Colonic mucosa (tissue), 4 donors: Measurements from ENCODE around the gene RNASEH2B. TPM values are rescaled to one million over a fixed set of nuclear protein-coding genes. Genes with fewer than 3 reads are reported as not detected.

ENCODE experiments used
- DNase-seq: peaks from one replicate; pipeline ENCODE4 v3.0.0-alpha.2; 2020
- H3K27ac ChIP-seq: fragments of 200-600 bp; one replicate; pipeline ENCODE4 v1.8.0; 2021
- H3K27me3 ChIP-seq: fragments of 200-600 bp; one replicate; pipeline ENCODE4 v1.8.0; 2021
- H3K36me3 ChIP-seq: fragments of 200-600 bp; one replicate; pipeline ENCODE4 v1.8.0; 2021
- H3K4me1 ChIP-seq: fragments of 200-600 bp; one replicate; pipeline ENCODE4 v1.8.0; 2021; ENCODE audit warnings: mild to moderate bottlenecking
- H3K4me3 ChIP-seq: fragments of 200-600 bp; one replicate; pipeline ENCODE4 v1.8.0; 2021
- H3K9ac ChIP-seq, 2 donors: one replicate each; pipeline ENCODE4 v1.7.0; 2013; ENCODE audit warnings: control low read depth in 2 of 2, low read depth in 2 of 2, low read length in 2 of 2
- H3K9me3 ChIP-seq: fragments of 200-600 bp; one replicate; pipeline ENCODE4 v1.8.0; 2021
- intact Hi-C: fragments of 100-400 bp; cut with DNase I; formaldehyde crosslinking; loops from one replicate; pipeline ENCODE4 v1.14.1; 2022
- total RNA-seq, 2 donors: library from RNA; stranded (reverse); fragmentation: NEBNext Ultra II Directional in 1 of 2; extraction: Animal tissue kit (Norgen Biotek cat#: 25700) in 1 of 2; gene quantifications; one replicate each; pipeline ENCODE4 v1.2.1, GENCODE V29; 2021
- TF ChIP-seq, protein P1 (sequence below): fragments of 200-600 bp; IDR thresholded peaks from one replicate; pipeline ENCODE4 v1.8.0; 2022; ENCODE audit warnings: antibody characterized with exemption, mild to moderate bottlenecking
- donor health status: healthy.
- donor health status: DM: no; HTN: no; CAD: no.
- donor health status: DM: no; HTN: no; CAD: no.

Gene RNASEH2B
- total RNA-seq, 2 donors from 2014 or later: 22.1 to 30.1 TPM

DNA sequence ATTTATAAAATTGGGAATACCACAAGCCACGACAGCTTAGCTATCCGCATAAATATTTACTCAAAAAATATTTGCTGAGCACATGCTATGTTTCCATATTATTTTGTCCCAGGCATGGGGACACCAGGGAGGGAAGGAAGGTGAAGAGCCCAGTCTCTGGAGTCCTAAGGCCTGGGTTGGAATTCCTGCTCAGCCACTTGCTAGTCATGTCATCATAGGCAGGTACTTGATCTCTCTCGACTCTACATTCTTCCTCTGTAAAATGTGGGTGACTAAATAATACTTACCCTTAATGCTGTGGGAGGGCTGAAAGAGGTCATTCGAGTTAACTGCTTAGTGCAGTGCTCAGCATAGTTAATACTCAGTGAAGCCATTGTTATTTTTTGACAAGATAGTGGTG lies 4.3 kb upstream of the RNASEH2B start:
- Histone ChIP-seq H3K4me3 (no peak overlapping the region), H3K9ac (no peak overlapping the region), H3K9me3 (no peaks in the 10 kb centered on the region), H3K27ac (no peak overlapping the region), H3K4me1 (no peaks in the 10 kb centered on the region), H3K27me3 (no peaks in the 10 kb centered on the region), H3K36me3 (no peaks in the 10 kb centered on the region)
- intact Hi-C loops: no loop called here
- no peak for DNase-seq
- TF ChIP-seq, protein P1, sequence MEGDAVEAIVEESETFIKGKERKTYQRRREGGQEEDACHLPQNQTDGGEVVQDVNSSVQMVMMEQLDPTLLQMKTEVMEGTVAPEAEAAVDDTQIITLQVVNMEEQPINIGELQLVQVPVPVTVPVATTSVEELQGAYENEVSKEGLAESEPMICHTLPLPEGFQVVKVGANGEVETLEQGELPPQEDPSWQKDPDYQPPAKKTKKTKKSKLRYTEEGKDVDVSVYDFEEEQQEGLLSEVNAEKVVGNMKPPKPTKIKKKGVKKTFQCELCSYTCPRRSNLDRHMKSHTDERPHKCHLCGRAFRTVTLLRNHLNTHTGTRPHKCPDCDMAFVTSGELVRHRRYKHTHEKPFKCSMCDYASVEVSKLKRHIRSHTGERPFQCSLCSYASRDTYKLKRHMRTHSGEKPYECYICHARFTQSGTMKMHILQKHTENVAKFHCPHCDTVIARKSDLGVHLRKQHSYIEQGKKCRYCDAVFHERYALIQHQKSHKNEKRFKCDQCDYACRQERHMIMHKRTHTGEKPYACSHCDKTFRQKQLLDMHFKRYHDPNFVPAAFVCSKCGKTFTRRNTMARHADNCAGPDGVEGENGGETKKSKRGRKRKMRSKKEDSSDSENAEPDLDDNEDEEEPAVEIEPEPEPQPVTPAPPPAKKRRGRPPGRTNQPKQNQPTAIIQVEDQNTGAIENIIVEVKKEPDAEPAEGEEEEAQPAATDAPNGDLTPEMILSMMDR: no peak

GRCh38 chr13:50907781-50908180 lies 1.8 kb upstream of the RNASEH2B start:
- no peak for DNase-seq
- Histone ChIP-seq H3K27me3 (no peaks in the 10 kb centered on the region), H3K4me3 (no peak overlapping the region), H3K9me3 (no peaks in the 10 kb centered on the region), H3K27ac (no peak overlapping the region), H3K4me1 (no peaks in the 10 kb centered on the region), H3K36me3 (no peaks in the 10 kb centered on the region), H3K9ac (no peak overlapping the region)
- intact Hi-C loops: no loop called here
- TF ChIP-seq, protein P1: no peak

- H3K9ac ChIP-seq: no peak overlapping the region
- H3K27me3 ChIP-seq: no peaks in the 10 kb centered on the region
- H3K36me3 ChIP-seq: no peaks in the 10 kb centered on the region
- H3K4me1 ChIP-seq: no peaks in the 10 kb centered on the region
- no peak overlapping the region for H3K4me3 ChIP-seq
- intact Hi-C loops: no loop called here
- no peak for DNase-seq
- TF ChIP-seq, protein P1: no peak
- no peaks in the 10 kb centered on the region for H3K9me3 ChIP-seq
- no peak overlapping the region for H3K27ac ChIP-seq
Observed at GRCh38 chr13:50908371-50908770, 1.2 kb upstream of the RNASEH2B start.

- Histone ChIP-seq H3K27me3 (no peaks in the 10 kb centered on the region), H3K27ac (peak overlapping the region; percentile 86), H3K4me1 (no peaks in the 10 kb centered on the region), H3K4me3 (peak overlapping the region; percentile 73), H3K9ac (peak overlapping the region; percentile 86 to 92), H3K9me3 (no peaks in the 10 kb centered on the region), H3K36me3 (no peaks in the 10 kb centered on the region)
- intact Hi-C loops: loop anchor here (5.0 to 10.0 kb wide), 2 partner anchors 106 to 933 kb away; no protein-coding TSS in a partner anchor
- peak; percentile 28 for DNase-seq
- TF ChIP-seq, protein P1: no peak
Observed at GRCh38 chr13:50910485-50910805, 854 bp downstream of the RNASEH2B start.

- Histone ChIP-seq H3K27me3 (no peaks in the 10 kb centered on the region), H3K9ac (peak overlapping the region; percentile 86 to 92), H3K4me3 (no peak overlapping the region), H3K27ac (peak overlapping the region; percentile 86), H3K36me3 (no peaks in the 10 kb centered on the region), H3K9me3 (no peaks in the 10 kb centered on the region), H3K4me1 (no peaks in the 10 kb centered on the region)
- no peak for DNase-seq
- intact Hi-C loops: loop anchor here (5.0 to 10.0 kb wide), 2 partner anchors 106 to 934 kb away; no protein-coding TSS in a partner anchor
- TF ChIP-seq, protein P1: no peak
Observed at GRCh38 chr13:50911081-50911631, 1.6 kb downstream of the RNASEH2B start.
